ENCODE data around the gene ARHGAP44. TPM values are rescaled to one million over a fixed set of nuclear protein-coding genes. Genes with fewer than 3 reads are reported as not detected.

Gene ARHGAP44
- total RNA-seq, 1 experiment from 2014 or later: 9.9 TPM

GRCh38 chr17:12902046-12902445 is 112.7 kb downstream of the ARHGAP44 start:
- WGBS (ENCODE audit: extremely low coverage, insufficient read length, low lambda C conversion rate): no CpG with 5 or more reads among the region's 3 CpGs
- no peak overlapping the region for H3K18ac ChIP-seq (ENCODE audit: insufficient read length, low read depth, low read length)
- peaks cover 14 to 29% (median 24%) of the 10 kb centered on the region in 3 experiments for H3K36me3 Mint-ChIP-seq (ENCODE audit: insufficient read depth in 1 of 3, low read depth in 3 of 3)

More at GRCh38 chr17:12902046-12902445, 112.7 kb downstream of the ARHGAP44 start:
- H2AK5ac ChIP-seq (ENCODE audit: insufficient read length, low read length): no peak overlapping the region
- no peaks in the 10 kb centered on the region for H3K27me3 ChIP-seq (ENCODE audit: insufficient read depth, low read length)
- Mint-ChIP-seq H3K9me3 (peaks cover 1% of the 10 kb centered on the region in 2 experiments; a peak in 2 of 5 replicates), H3K27ac (peak overlapping the region in 1 of 3 experiments; percentile 6; a peak in 2 of 7 replicates), H3K27me3 (ENCODE audit: low read depth) (no peaks in the 10 kb centered on the region), H3K4me1 (peaks cover 15 to 20% of the 10 kb centered on the region in 2 experiments), H3K4me3 (no peak overlapping the region)
- no peak overlapping the region for H3K56ac ChIP-seq (ENCODE audit: insufficient read length, low read depth, low read length)
- H4K91ac ChIP-seq (ENCODE audit: insufficient read length, low read depth, low read length): no peak overlapping the region
- no peak overlapping the region for H2BK12ac ChIP-seq (ENCODE audit: insufficient read length, low read depth, low read length)
- H4K8ac ChIP-seq (replicated peaks; ENCODE audit: insufficient read length, low read depth, low read length): no peak overlapping the region
- H3K23me2 ChIP-seq (ENCODE audit: insufficient read length, low read depth, low read length, poor library complexity, severe bottlenecking): no peaks in the 10 kb centered on the region
- H3K79me1 ChIP-seq (ENCODE audit: insufficient read depth, low read depth, low read length, poor library complexity, severe bottlenecking): no peaks in the 10 kb centered on the region
- no peak overlapping the region for H2BK5ac ChIP-seq (ENCODE audit: insufficient read length, low read length)
- no peaks in the 10 kb centered on the region for H4K20me1 ChIP-seq (ENCODE audit: control insufficient read depth, insufficient read depth, insufficient read length)
- H3K4me2 ChIP-seq (ENCODE audit: insufficient read depth, insufficient read length, low read length): no peak overlapping the region
- H2AFZ ChIP-seq (ENCODE audit: low read length): no peak overlapping the region
- H2BK120ac ChIP-seq (ENCODE audit: low read depth, low read length, poor library complexity, severe bottlenecking): no peak overlapping the region
- no peak overlapping the region for H3K4ac ChIP-seq (ENCODE audit: low read depth, low read length)
- H3K9ac ChIP-seq (ENCODE audit: extremely low read depth, insufficient read length, low read length): no peak overlapping the region
- no peaks in the 10 kb centered on the region for H3K79me2 ChIP-seq (ENCODE audit: insufficient read depth, low read length)
- DNase-seq: no peak
- H4K5ac ChIP-seq (ENCODE audit: insufficient read length, low read depth, low read length): no peak overlapping the region
- no peaks in the 10 kb centered on the region for H3K4me1 ChIP-seq (ENCODE audit: insufficient read depth, low read length)
- H2BK20ac ChIP-seq (ENCODE audit: low read depth, low read length, poor library complexity, severe bottlenecking): no peak overlapping the region
- no peak overlapping the region for H3K14ac ChIP-seq (ENCODE audit: insufficient read depth, low read length)
- H3K9me3 ChIP-seq (ENCODE audit: control insufficient read depth, low read depth, low read length): no peaks in the 10 kb centered on the region
- TF ChIP-seq, protein P1, sequence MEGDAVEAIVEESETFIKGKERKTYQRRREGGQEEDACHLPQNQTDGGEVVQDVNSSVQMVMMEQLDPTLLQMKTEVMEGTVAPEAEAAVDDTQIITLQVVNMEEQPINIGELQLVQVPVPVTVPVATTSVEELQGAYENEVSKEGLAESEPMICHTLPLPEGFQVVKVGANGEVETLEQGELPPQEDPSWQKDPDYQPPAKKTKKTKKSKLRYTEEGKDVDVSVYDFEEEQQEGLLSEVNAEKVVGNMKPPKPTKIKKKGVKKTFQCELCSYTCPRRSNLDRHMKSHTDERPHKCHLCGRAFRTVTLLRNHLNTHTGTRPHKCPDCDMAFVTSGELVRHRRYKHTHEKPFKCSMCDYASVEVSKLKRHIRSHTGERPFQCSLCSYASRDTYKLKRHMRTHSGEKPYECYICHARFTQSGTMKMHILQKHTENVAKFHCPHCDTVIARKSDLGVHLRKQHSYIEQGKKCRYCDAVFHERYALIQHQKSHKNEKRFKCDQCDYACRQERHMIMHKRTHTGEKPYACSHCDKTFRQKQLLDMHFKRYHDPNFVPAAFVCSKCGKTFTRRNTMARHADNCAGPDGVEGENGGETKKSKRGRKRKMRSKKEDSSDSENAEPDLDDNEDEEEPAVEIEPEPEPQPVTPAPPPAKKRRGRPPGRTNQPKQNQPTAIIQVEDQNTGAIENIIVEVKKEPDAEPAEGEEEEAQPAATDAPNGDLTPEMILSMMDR (conservative IDR thresholded peaks at IDR 0.05): no peak
- no peak overlapping the region for H2BK15ac ChIP-seq (ENCODE audit: low read depth, low read length)
- H3K27ac ChIP-seq (ENCODE audit: insufficient read length, low read depth, low read length): no peak overlapping the region
- no peak overlapping the region for H3T11ph ChIP-seq (ENCODE audit: low read length)
- no peak overlapping the region for H3K23ac ChIP-seq (ENCODE audit: insufficient read length, low read depth, low read length)
